ENCODE results near the gene STON2.

STON2 gene

GRCh38 chr14:81311778-81312177 lies 88.3 kb downstream of the STON2 start:
- TF ChIP-seq CTCF (IDR thresholded peaks at IDR 0.05; ENCODE audit: low read depth, low read length), result no peak
- peak; percentile 30 for DNase-seq (ENCODE audit: extremely low read depth, low read depth)

DNA sequence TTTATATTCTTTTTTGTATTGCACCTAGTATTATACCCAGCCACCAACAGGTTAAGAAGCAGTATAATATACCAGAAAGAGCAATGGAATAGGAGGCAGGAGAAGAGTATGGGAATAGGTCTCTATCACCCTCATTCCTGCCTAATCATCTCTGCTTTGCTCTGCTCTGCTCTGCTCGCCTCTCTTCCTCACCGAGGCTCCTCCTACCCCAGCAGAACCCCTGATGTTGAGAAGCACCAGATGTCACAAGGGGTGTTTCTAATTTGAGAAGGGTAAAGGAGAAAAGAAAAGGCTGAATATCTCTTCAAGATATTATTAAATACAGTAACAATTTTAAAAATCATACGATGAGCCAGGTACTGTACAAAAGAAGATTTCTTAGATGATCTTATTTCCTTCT lies 89.0 kb downstream of the STON2 start:
- no peak for DNase-seq (ENCODE audit: extremely low read depth, low read depth)
- TF ChIP-seq CTCF (IDR thresholded peaks at IDR 0.05; ENCODE audit: low read depth, low read length), result no peak

- DNase-seq (ENCODE audit: extremely low read depth, low read depth), result no peak
- no peak for TF ChIP-seq CTCF (IDR thresholded peaks at IDR 0.05; ENCODE audit: low read depth, low read length)
Observed at GRCh38 chr14:81310606-81311005, 89.5 kb downstream of the STON2 start.

- DNase-seq (ENCODE audit: extremely low read depth, low read depth), result no peak
- TF ChIP-seq CTCF (IDR thresholded peaks at IDR 0.05; ENCODE audit: low read depth, low read length), result no peak
Observed at GRCh38 chr14:81309511-81309910, 90.6 kb downstream of the STON2 start.

DNA sequence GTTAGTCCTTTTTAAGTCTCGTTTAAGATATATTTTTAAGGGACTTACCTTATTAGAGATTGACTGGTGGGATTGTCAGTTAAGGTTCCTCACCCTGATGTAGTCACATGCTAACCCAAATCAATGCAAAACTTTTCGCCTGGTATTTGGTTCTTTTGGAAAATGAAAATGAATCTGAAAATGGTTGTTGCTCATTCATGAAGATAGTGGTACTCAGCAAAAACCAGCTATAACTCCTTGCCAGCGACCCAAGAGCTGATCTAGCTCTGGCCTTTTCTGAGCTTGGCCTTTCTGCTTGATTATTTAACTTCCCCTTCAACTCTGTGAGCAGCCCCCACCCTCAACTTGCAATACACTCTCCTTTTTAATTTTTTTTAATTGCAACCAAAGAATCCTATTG lies 94.4 kb downstream of the STON2 start:
- DNase-seq (ENCODE audit: extremely low read depth, low read depth), result no peak
- no peak for TF ChIP-seq CTCF (IDR thresholded peaks at IDR 0.05; ENCODE audit: low read depth, low read length)

DNA sequence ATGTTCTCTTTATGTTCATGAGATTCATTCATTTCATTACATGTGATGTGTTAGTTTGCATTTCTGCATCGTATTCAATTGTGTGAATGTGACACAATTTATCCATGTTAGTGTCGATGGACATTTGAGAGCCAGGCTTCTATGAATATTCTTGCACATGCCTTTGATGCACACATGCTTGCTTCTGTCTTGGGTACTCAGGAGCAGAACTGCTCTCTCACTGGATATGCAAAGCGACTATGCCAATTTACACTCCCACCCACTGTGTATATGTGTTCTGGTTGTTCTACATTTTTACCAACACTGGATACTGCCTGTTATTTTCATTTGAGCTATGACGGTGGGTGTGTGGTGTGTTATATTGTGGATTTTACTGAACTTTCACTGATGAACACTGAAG lies 95.1 kb downstream of the STON2 start:
- no peak for DNase-seq (ENCODE audit: extremely low read depth, low read depth)
- no peak for TF ChIP-seq CTCF (IDR thresholded peaks at IDR 0.05; ENCODE audit: low read depth, low read length)

DNA sequence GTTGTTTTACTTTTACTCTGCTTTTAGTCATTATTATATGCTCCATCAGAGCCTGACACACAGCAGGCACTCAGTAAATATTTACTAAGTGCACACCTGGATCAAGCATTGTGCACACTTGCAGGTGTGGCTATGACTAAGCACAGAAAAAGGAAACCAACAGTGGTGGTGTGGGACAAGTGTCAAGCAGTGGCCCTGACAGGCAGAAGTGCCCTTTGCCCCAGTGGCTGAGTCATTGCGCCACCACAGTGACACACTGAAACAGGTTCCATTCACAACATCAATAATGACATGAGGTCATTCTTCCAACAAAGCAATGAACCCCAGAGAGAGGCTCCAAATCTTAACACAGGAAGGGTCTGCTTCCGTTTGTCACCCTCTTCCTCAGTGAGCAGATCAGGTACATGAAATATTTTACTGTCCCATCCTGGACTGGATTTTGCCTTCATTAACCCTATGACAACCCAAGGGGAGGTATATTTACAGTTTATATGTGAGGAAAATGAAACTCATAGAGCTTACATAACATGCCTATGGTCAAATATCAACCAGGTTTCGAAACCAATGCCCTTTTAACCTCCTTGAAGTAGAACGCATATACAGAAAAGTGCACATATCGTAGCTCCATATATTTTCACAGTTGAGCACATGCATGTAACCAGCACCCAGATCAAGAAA lies 96.7 kb downstream of the STON2 start:
- no peak for DNase-seq (ENCODE audit: extremely low read depth, low read depth)
- no peak for TF ChIP-seq CTCF (IDR thresholded peaks at IDR 0.05; ENCODE audit: low read depth, low read length)

All from AG09319 (cell line).